ENCODE results near the gene KCTD10.
"Not testable (repeated sequence)": the region's sequence is repeated elsewhere in the genome, so short reads cannot be mapped to it uniquely, and the experiment has no call there.

The KCTD10 gene

DNA sequence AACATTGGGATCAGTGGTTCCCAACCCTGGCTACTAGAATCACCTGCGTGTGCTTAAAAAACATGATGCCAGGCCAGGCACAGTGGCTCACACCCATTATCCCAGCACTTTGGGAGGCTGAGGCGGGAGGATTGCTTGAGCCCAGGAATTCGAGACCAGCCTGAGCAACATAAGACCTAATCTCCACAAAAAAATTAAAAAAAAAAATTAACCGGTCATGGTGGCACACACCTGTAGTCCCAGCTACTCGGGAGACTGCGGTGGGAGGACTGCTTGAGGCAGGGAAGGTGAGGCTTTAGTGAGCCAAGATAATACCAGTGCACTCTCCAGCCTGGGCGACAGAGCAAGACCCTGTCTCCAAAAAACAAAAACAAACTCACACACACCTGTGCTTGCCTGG lies 2.0 kb downstream of the KCTD10 start:
- DNase-seq (ENCODE audit: low read depth) = no peak
- no peak overlapping the region for H3K4me3 ChIP-seq (replicated peaks; ENCODE audit: low read depth, low read length)
- TF ChIP-seq, protein P1, sequence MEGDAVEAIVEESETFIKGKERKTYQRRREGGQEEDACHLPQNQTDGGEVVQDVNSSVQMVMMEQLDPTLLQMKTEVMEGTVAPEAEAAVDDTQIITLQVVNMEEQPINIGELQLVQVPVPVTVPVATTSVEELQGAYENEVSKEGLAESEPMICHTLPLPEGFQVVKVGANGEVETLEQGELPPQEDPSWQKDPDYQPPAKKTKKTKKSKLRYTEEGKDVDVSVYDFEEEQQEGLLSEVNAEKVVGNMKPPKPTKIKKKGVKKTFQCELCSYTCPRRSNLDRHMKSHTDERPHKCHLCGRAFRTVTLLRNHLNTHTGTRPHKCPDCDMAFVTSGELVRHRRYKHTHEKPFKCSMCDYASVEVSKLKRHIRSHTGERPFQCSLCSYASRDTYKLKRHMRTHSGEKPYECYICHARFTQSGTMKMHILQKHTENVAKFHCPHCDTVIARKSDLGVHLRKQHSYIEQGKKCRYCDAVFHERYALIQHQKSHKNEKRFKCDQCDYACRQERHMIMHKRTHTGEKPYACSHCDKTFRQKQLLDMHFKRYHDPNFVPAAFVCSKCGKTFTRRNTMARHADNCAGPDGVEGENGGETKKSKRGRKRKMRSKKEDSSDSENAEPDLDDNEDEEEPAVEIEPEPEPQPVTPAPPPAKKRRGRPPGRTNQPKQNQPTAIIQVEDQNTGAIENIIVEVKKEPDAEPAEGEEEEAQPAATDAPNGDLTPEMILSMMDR (IDR thresholded peaks at IDR 0.05; ENCODE audit: low read length, missing control alignments) = no peak

- DNase-seq (ENCODE audit: low read depth); H3K4me3 ChIP-seq (replicated peaks; ENCODE audit: low read depth, low read length): not testable (repeated sequence)
These were observed 3.4 kb downstream of the KCTD10 start for GRCh38 chr12:109473526-109474270.

DNA sequence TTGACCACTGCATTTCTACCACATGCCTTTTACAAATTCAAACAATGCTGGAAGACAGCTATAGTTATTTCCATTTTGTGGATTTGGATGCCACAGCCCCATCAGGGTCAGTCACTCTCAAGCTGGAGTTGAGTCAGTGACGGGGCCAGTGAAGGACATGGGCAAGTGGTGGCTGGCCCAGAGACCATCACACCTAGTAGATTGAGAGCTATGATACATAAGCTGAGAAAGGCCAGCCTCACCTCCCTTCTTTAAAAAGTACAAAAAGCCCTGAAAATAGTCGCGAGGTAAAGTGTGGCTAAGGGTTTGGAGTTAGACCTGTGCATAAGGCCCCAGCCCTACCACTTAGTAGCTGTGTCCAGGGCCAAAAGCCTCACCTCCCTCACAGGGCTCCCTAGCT lies 4.1 kb downstream of the KCTD10 start:
- TF ChIP-seq, protein P1 (IDR thresholded peaks at IDR 0.05; ENCODE audit: low read length, missing control alignments) = no peak

DNA sequence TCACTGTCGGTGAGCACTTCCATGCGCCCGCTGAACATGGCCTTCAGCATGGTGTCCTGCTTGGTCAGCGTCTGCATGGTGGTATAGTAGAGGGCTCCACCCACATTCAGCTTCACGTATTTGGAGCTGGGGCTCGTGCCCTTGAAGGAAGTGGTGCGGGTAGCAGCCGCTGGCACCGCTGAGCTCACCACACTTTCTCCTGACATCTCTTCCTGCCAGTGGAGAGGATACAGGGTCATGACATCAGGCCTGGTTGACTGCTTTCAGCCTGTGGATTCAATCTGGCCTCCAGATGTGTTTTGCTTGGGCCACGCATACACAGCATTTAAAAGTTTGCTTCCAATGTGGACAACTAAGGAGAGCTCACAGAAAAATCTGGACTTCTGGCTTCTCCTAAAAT lies 7.6 kb downstream of the KCTD10 start:
- TF ChIP-seq, protein P1 (IDR thresholded peaks at IDR 0.05; ENCODE audit: low read length, missing control alignments) = no peak
- DNase-seq (ENCODE audit: low read depth) = no peak
- no peak overlapping the region for H3K4me3 ChIP-seq (replicated peaks; ENCODE audit: low read depth, low read length)

More for the DNA sequence above, 4.1 kb downstream of the KCTD10 start:
- DNase-seq (ENCODE audit: low read depth) = no peak
- H3K4me3 ChIP-seq (replicated peaks; ENCODE audit: low read depth, low read length) = no peak overlapping the region

DNA sequence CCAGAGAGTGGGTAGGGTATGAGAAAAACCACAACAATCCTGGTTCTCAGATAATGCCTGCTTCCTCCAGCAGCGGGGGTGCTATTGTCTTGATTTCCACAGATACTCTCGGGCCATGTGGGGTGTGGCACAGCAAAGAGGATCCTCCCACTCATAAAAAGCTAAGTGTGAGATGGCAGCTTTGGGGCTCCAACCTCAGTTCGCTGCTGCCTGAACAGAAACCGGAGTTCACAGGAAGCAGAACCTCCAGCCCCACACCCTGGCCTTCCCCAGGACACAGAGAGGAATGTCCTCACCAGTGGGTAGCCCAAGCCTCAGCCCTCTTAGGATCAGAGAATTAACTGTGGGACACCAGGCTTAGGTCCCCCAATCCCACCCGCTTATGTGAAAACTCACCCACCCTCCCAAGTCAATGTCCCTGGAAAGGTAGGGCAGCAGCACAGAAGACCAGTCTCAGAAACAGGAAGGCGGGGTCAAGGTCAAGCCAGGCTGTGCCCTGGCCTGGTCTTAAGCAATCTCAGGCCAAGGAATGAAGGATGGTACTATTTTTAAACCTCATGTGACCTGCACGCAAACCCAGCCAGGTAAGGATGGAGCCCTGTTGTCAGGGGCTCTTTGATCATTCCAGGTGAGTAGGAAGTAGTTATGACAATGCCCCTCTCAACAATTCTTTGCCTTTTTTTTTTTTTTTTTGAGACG lies 9.0 kb downstream of the KCTD10 start:
- TF ChIP-seq, protein P1 (IDR thresholded peaks at IDR 0.05; ENCODE audit: low read length, missing control alignments) = no peak
- H3K4me3 ChIP-seq (replicated peaks; ENCODE audit: low read depth, low read length) = no peak overlapping the region
- DNase-seq (ENCODE audit: low read depth) = no peak

GRCh38 chr12:109466821-109467220 lies 10.3 kb downstream of the KCTD10 start:
- TF ChIP-seq, protein P1 (IDR thresholded peaks at IDR 0.05; ENCODE audit: low read length, missing control alignments) = no peak
- no peak for DNase-seq (ENCODE audit: low read depth)
- H3K4me3 ChIP-seq (replicated peaks; ENCODE audit: low read depth, low read length) = no peak overlapping the region

DNA sequence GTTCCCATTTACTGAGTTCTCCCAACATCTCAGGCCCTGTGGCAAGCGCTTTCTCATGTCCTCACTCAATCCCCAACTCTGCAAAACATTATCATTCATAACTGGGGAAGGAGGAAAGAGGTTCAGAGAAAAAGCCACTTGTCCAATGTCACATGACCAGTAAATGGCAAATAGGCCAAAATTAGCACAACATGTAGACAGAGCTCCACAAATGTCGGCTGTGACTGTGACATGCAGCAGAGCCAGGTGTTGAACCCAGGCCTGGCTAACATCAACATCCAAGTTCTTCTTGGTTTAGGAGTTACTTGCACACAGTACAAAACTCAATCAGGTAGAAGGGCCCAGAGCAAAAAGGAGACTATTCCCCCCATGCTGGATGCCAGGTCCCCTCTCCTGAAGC lies 10.8 kb downstream of the KCTD10 start:
- TF ChIP-seq, protein P1 (IDR thresholded peaks at IDR 0.05; ENCODE audit: low read length, missing control alignments) = no peak
- DNase-seq (ENCODE audit: low read depth) = no peak
- H3K4me3 ChIP-seq (replicated peaks; ENCODE audit: low read depth, low read length) = no peak overlapping the region

Measured in fibroblast of pulmonary artery (primary cell).